Neutrophil (primary cell): ENCODE results near the gene UPK1B.

ENCODE experiments used
- H3K27ac ChIP-seq: fragments of 200-600 bp; sonication (generic); 2 replicates; pipeline ENCODE4 v1.5.1; 2016; ENCODE audit warnings: mild to moderate bottlenecking, moderate library complexity
- H3K27me3 ChIP-seq: fragments of 200-600 bp; sonication (generic); 2 replicates; pipeline ENCODE4 v1.6.0; 2016; ENCODE audit warnings: mild to moderate bottlenecking
- H3K36me3 ChIP-seq: fragments of 200-600 bp; sonication (generic); 2 replicates; pipeline ENCODE4 v1.5.1; 2017
- H3K4me1 ChIP-seq, 2 experiments: fragments of 200-600 bp in 1 of 2; sonication (generic) in 1 of 2; 1 replicate in 1 of 2; 2 replicates in 1 of 2; pipeline versions ENCODE4 v1.5.1 to v1.6.1; 2013 to 2016; ENCODE audit warnings: low read depth in 1 of 2, low read length in 1 of 2, mild to moderate bottlenecking in 1 of 2, moderate library complexity in 1 of 2; ENCODE audit not compliant: control insufficient read depth in 1 of 2, insufficient read depth in 1 of 2
- H3K4me3 ChIP-seq, 2 experiments: fragments of 200-600 bp in 1 of 2; sonication (generic) in 1 of 2; 1 replicate in 1 of 2; 2 replicates in 1 of 2; pipeline ENCODE4 v1.5.1; 2013 to 2016; ENCODE audit warnings: low read depth in 1 of 2, low read length in 1 of 2, mild to moderate bottlenecking in 1 of 2, moderate library complexity in 1 of 2
- H3K9me3 ChIP-seq: fragments of 200-600 bp; sonication (generic); 2 replicates; pipeline ENCODE4 v1.5.1; 2016
- CTCF ChIP-seq: fragments of 200-600 bp; sonication (generic); IDR thresholded peaks from 2 replicates; pipeline ENCODE4 v1.5.1; 2016; ENCODE audit warnings: antibody characterized with exemption

UPK1B gene

GRCh38 chr3:119177321-119177720 lies 3.9 kb downstream of the UPK1B start:
- H3K4me1 ChIP-seq = no peaks in the 10 kb centered on the region
- H3K36me3 ChIP-seq = no peaks in the 10 kb centered on the region
- no peak overlapping the region for H3K27ac ChIP-seq
- no peaks in the 10 kb centered on the region for H3K9me3 ChIP-seq
- H3K27me3 ChIP-seq = peaks cover 41% of the 10 kb centered on the region
- TF ChIP-seq CTCF = no peak
- no peak overlapping the region for H3K4me3 ChIP-seq

- no peaks in the 10 kb centered on the region for H3K27me3 ChIP-seq
- no peak overlapping the region for H3K27ac ChIP-seq
- H3K36me3 ChIP-seq = no peaks in the 10 kb centered on the region
- no peaks in the 10 kb centered on the region for H3K4me1 ChIP-seq
- H3K4me3 ChIP-seq = no peak overlapping the region
- H3K9me3 ChIP-seq = no peaks in the 10 kb centered on the region
- no peak for TF ChIP-seq CTCF
Measured at GRCh38 chr3:119181765-119182164, 8.4 kb downstream of the UPK1B start.

- Histone ChIP-seq H3K4me3 (no peak overlapping the region), H3K4me1 (no peaks in the 10 kb centered on the region), H3K27ac (no peak overlapping the region), H3K27me3 (peaks cover 7% of the 10 kb centered on the region), H3K9me3 (no peaks in the 10 kb centered on the region), H3K36me3 (no peaks in the 10 kb centered on the region)
- no peak for TF ChIP-seq CTCF
Measured at GRCh38 chr3:119184111-119184510, 10.7 kb downstream of the UPK1B start.

GRCh38 chr3:119184796-119185570 lies 11.6 kb downstream of the UPK1B start:
- Histone ChIP-seq H3K9me3 (no peaks in the 10 kb centered on the region), H3K4me3 (no peak overlapping the region), H3K27me3 (peaks cover 10% of the 10 kb centered on the region), H3K36me3 (no peaks in the 10 kb centered on the region), H3K27ac (no peak overlapping the region), H3K4me1 (no peaks in the 10 kb centered on the region)
- TF ChIP-seq CTCF = no peak

GRCh38 chr3:119187266-119187665 lies 13.9 kb downstream of the UPK1B start:
- no peak for TF ChIP-seq CTCF
- Histone ChIP-seq H3K9me3 (no peaks in the 10 kb centered on the region), H3K27me3 (peaks cover 13% of the 10 kb centered on the region), H3K4me1 (no peaks in the 10 kb centered on the region), H3K27ac (no peak overlapping the region), H3K4me3 (no peak overlapping the region), H3K36me3 (no peaks in the 10 kb centered on the region)
